Spleen (tissue), 7 donors: ENCODE measurements around the gene S100A4.

Experiments
- POLR2A ChIP-seq, 3 donors: fragments of 450-650 bp; IDR thresholded peaks; one replicate each; pipeline ENCODE4 v1.5.1; 2017; ENCODE audit warnings: antibody characterized with exemption in 3 of 3, mild to moderate bottlenecking in 1 of 3
- TF ChIP-seq, protein P1 (sequence below), 11 experiments: fragments of 200-600 bp in 7 of 11; fragments of 450-650 bp in 4 of 11; sonication (generic) in 4 of 11; IDR thresholded peaks in 8 of 11; conservative IDR thresholded peaks in 3 of 11; 1 replicate in 7 of 11; 2 replicates in 4 of 11; pipeline versions ENCODE4 v1.4.0 to v1.8.0; 2016 to 2021; ENCODE audit warnings: antibody characterized with exemption in 11 of 11, inconsistent platforms in 4 of 11, mild to moderate bottlenecking in 1 of 11
- donor health status: DM: no; HTN: no; CAD: no; lungs with moderate emphysema.
- donor health status: DM: no; HTN: no; CAD: no.
- donor health status: DM: no; HTN: no; CAD: no.

DNA sequence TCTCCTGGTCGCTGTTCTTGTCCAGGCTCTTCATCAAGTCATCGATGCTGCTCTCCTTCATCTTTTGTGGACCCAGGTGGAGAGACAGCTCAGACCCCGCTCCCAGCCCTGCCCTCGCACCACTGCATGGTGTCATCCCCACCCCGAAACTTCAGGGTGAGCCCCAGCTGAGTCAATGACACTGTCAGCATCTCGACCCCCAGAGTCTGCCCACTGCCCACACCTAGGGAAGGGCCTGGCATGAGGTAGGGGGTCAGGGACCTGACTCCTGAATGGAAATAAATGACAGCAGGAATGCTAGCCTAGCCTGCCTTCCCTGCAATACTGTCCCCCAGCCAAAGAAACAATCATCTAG, 8.3 kb downstream of the S100A4 start:
- TF ChIP-seq, protein P1, sequence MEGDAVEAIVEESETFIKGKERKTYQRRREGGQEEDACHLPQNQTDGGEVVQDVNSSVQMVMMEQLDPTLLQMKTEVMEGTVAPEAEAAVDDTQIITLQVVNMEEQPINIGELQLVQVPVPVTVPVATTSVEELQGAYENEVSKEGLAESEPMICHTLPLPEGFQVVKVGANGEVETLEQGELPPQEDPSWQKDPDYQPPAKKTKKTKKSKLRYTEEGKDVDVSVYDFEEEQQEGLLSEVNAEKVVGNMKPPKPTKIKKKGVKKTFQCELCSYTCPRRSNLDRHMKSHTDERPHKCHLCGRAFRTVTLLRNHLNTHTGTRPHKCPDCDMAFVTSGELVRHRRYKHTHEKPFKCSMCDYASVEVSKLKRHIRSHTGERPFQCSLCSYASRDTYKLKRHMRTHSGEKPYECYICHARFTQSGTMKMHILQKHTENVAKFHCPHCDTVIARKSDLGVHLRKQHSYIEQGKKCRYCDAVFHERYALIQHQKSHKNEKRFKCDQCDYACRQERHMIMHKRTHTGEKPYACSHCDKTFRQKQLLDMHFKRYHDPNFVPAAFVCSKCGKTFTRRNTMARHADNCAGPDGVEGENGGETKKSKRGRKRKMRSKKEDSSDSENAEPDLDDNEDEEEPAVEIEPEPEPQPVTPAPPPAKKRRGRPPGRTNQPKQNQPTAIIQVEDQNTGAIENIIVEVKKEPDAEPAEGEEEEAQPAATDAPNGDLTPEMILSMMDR (IDR thresholded peaks at IDR 0.05 in 8 of 11, conservative IDR thresholded peaks at IDR 0.05 in 3 of 11), result no peak
- TF ChIP-seq POLR2A (IDR thresholded peaks at IDR 0.05), result no peak
